ENCODE results near the gene PDC. TPM values are rescaled to one million over a fixed set of nuclear protein-coding genes. Genes with fewer than 3 reads are reported as not detected.

PDC gene
- total RNA-seq, 6 experiments from 2014 or later: 0.17 TPM; not detected in 4

- no peak for DNase-seq
- peaks cover 38% of the 10 kb centered on the region for H3K4me1 Mint-ChIP-seq (ENCODE audit: low read depth)
- no peak overlapping the region for H3K27ac Mint-ChIP-seq
- H3K36me3 Mint-ChIP-seq (ENCODE audit: low read depth): peaks cover 16% of the 10 kb centered on the region
- no peaks in the 10 kb centered on the region for H3K27me3 Mint-ChIP-seq (ENCODE audit: insufficient read depth)
- H3K9me3 Mint-ChIP-seq: no peaks in the 10 kb centered on the region
- H3K4me3 Mint-ChIP-seq: no peak overlapping the region
- TF ChIP-seq CTCF (IDR thresholded peaks at IDR 0.05): no peak
Measured at GRCh38 chr1:186438567-186438966, 22.3 kb downstream of the PDC start.

- Mint-ChIP-seq H3K4me3 (no peak overlapping the region), H3K36me3 (ENCODE audit: low read depth) (peaks cover 16% of the 10 kb centered on the region), H3K9me3 (no peaks in the 10 kb centered on the region), H3K4me1 (ENCODE audit: low read depth) (peaks cover 9% of the 10 kb centered on the region), H3K27me3 (ENCODE audit: insufficient read depth) (no peaks in the 10 kb centered on the region), H3K27ac (no peak overlapping the region)
- no peak for TF ChIP-seq CTCF (IDR thresholded peaks at IDR 0.05)
- DNase-seq: no peak
Measured at GRCh38 chr1:186435336-186435735, 25.6 kb downstream of the PDC start.

- Mint-ChIP-seq H3K27me3 (ENCODE audit: insufficient read depth) (no peaks in the 10 kb centered on the region), H3K9me3 (no peaks in the 10 kb centered on the region), H3K36me3 (ENCODE audit: low read depth) (peaks cover 17% of the 10 kb centered on the region; the same call in 1 of the 2 replicates), H3K4me1 (ENCODE audit: low read depth) (no peaks in the 10 kb centered on the region), H3K27ac (no peak overlapping the region), H3K4me3 (no peak overlapping the region)
- no peak for DNase-seq
- no peak for TF ChIP-seq CTCF (IDR thresholded peaks at IDR 0.05)
Measured at GRCh38 chr1:186429017-186429416, 31.9 kb downstream of the PDC start.

GRCh38 chr1:186426118-186426517, 34.8 kb downstream of the PDC start:
- no peak for TF ChIP-seq CTCF (IDR thresholded peaks at IDR 0.05)
- H3K4me1 Mint-ChIP-seq (ENCODE audit: low read depth): no peaks in the 10 kb centered on the region
- no peak overlapping the region for H3K27ac Mint-ChIP-seq
- no peak for DNase-seq
- H3K36me3 Mint-ChIP-seq (ENCODE audit: low read depth): peaks cover 22% of the 10 kb centered on the region; the same call in 1 of the 2 replicates
- H3K27me3 Mint-ChIP-seq (ENCODE audit: insufficient read depth): no peaks in the 10 kb centered on the region
- H3K4me3 Mint-ChIP-seq: no peak overlapping the region
- H3K9me3 Mint-ChIP-seq: no peaks in the 10 kb centered on the region

GRCh38 chr1:186424539-186424938, 36.4 kb downstream of the PDC start:
- no peak for DNase-seq
- H3K9me3 Mint-ChIP-seq: no peaks in the 10 kb centered on the region
- TF ChIP-seq CTCF (IDR thresholded peaks at IDR 0.05): no peak
- peaks cover 11% of the 10 kb centered on the region for H3K4me1 Mint-ChIP-seq (ENCODE audit: low read depth)
- H3K36me3 Mint-ChIP-seq (ENCODE audit: low read depth): peaks cover 32% of the 10 kb centered on the region
- no peak overlapping the region for H3K27ac Mint-ChIP-seq
- no peak overlapping the region for H3K4me3 Mint-ChIP-seq
- no peaks in the 10 kb centered on the region for H3K27me3 Mint-ChIP-seq (ENCODE audit: insufficient read depth)

GRCh38 chr1:186421446-186421845, 39.5 kb downstream of the PDC start:
- no peak for TF ChIP-seq CTCF (IDR thresholded peaks at IDR 0.05)
- Mint-ChIP-seq H3K27ac (no peak overlapping the region), H3K9me3 (no peaks in the 10 kb centered on the region), H3K4me1 (ENCODE audit: low read depth) (peaks cover 11% of the 10 kb centered on the region), H3K36me3 (ENCODE audit: low read depth) (peaks cover 32% of the 10 kb centered on the region), H3K4me3 (no peak overlapping the region), H3K27me3 (ENCODE audit: insufficient read depth) (no peaks in the 10 kb centered on the region)
- DNase-seq: no peak

Measured in HFFc6 (cell line).